ENCODE results near the gene ADAMTS15.

GRCh38 chr11:130455483-130456127 is 7.2 kb downstream of the ADAMTS15 start:
- TF ChIP-seq POLR2AphosphoS5 (IDR thresholded peaks at IDR 0.05) (no peak), CTCF (IDR thresholded peaks at IDR 0.05) (no peak), EP300 (IDR thresholded peaks at IDR 0.05) (no peak)
